GM18526 (cell line): ENCODE measurements around the gene SYNPO.

ENCODE experiments used
- POLR2A ChIP-seq: IDR thresholded peaks from 3 replicates; pipeline ENCODE4 v1.6.1; 2011; ENCODE audit not compliant: insufficient read length; ENCODE audit errors: extremely low read depth

The SYNPO gene

DNA sequence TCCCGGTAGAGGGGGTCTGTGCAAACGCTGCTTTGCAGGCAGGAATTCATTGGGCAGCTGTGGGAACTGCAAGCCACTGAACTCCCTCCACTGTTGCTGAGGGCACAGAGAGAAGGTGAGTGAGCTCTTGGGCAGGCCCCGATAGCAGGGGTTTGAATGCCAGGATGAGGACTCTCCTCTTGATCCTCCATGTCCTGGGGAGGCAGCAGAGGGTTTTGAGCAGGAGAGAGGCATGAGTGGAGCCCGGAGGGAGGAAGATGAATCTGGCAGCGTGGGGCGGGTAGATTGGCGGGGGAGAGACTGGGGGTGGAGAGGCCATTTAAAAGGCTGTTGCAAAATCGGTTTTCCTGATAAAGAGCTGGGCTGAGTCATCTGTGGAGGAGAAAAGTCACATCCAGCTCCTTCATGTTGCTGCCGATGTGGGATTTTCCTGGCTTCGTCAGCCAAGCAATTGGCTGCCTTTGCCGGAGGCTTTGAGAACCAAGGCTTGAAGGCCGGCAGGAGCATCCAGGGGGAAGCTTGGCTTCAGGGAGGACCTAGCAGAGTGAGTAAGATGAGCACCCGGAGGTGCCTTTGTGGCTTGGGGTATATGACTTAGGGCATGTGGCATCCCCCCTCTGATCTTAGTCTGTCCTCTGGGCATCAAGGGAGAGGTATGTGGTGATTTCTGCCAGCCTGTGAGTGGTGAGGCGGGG, at the start of gene SYNPO:
Gene SYNPO, plus strand, starts transcription at position 350 of the 695 bp plus-strand sequence. CDS start 7,616 bp downstream, outside the sequence.
- no peak for TF ChIP-seq POLR2A

- TF ChIP-seq POLR2A: no peak
Observed at GRCh38 chr5:150590979-150591695, 49.3 kb upstream of the SYNPO start.

DNA sequence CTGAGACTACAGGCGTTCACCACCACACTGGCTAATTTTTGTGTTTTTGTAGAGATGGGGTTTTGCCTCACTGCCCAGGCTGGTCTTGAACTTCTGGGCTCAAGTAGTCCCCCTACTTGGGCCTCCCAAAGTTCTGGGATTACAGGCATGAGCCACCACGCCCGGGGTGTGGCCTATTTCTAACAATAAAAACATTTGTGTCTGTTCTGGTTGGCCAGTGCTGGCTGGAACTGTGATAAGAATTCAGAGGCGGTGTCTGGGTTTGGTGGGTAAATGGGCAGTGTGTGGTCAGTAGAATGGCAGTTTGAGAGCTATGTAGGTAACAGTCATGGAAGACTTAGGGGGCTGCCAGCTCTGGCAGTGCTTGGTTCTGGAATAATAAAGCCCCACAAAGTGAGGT, 46.9 kb upstream of the SYNPO start:
- no peak for TF ChIP-seq POLR2A

GRCh38 chr5:150593996-150594395, 46.5 kb upstream of the SYNPO start:
- no peak for TF ChIP-seq POLR2A

GRCh38 chr5:150595466-150596031, 44.9 kb upstream of the SYNPO start:
- TF ChIP-seq POLR2A: no peak

- no peak for TF ChIP-seq POLR2A
Observed at GRCh38 chr5:150596313-150596712, 44.1 kb upstream of the SYNPO start.

- TF ChIP-seq POLR2A: no peak
Observed at GRCh38 chr5:150596826-150597225, 43.6 kb upstream of the SYNPO start.

DNA sequence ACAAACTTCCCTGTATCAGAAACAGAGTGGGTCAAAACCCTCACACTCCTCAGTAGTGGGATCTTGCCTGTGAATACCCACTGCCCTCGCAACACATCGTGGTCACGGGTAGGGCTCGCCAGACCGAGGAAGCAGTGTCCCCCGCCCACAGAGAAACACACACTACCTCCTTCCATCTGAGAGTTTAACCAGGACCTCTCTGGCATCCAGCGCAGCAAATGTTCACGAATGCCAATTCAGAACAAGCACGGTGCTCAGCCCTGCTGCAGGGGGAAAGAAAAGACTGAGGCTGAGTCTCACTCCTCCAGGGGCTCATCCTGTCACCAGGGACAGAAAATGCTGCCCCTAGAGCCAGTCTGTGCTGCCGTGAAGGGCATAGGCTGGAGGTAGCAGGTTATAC, 42.5 kb upstream of the SYNPO start:
- TF ChIP-seq POLR2A: no peak

- TF ChIP-seq POLR2A: no peak
Observed at GRCh38 chr5:150598821-150599273, 41.6 kb upstream of the SYNPO start.

DNA sequence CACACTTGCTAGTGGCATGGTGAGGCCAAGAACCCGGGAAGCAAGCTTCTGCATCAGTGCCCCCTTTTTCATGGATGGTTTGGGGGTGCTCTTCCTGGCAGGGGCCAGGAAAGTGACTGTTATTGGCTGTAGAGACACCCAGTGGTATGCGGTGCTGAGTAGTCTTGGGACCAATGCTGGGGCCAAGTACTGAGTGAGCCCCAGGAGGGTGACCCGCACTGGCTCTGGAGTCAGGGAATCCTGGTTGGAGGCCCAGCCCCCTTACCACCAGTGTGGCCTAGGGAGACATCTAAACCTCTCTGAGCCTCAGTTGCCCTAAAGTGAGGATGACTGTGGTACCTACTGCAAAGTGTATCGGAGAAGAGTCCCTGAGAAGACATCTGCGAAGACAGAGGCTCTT, 41.2 kb upstream of the SYNPO start:
- TF ChIP-seq POLR2A: no peak

- no peak for TF ChIP-seq POLR2A
Observed at GRCh38 chr5:150599917-150600511, 40.4 kb upstream of the SYNPO start.

DNA sequence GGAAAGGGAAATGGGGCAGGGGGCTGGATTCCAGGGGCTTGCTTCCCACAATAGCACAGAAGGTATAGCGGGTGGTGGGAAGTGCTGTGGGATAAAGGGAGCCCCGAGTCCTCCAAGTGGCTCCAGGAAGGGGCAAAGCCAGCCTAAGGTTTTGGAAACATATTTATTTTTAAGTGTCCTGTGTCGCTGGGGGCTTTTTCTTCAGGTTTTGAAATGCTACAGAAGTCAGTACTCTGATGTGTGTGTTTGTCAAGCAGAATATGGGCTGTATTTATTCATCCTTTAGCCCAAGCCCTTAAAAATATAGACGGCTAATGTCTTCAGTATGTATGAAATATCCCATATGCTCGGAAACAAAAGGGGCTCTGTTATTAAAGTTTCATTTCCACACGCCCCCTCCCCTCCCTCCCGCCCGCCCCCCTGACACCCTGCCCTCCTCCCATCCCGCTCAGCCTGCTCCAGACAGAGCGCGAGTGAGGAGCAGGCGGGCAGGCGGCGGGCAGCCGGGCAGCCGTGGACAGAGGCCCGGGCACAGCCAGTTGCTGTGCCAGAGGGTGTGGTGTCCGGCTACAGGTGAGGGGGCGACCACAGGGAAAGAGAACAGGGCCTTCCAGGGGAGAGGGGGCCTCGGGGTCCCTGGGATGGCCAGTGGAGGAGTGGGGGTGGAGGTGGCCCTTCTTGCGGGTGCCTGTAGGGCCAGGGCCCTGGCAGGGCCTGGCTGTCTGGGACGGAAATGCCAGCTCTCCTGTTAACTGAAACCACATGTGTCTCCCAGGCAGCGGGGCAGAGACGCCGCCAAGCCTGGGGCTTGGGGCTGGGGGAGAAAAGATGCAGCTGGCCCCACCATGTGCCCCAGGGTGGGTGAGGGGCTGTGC, 39.6 kb upstream of the SYNPO start:
- no peak for TF ChIP-seq POLR2A

- TF ChIP-seq POLR2A: no peak
Observed at GRCh38 chr5:150601491-150602345, 38.7 kb upstream of the SYNPO start.

- TF ChIP-seq POLR2A: no peak
Observed at GRCh38 chr5:150603052-150603451, 37.4 kb upstream of the SYNPO start.
